ENCODE measurements around the gene IPPK.

GRCh38 chr9:92716557-92716956 is 46.6 kb upstream of the IPPK start:
- TF ChIP-seq CTCF (conservative IDR thresholded peaks at IDR 0.05; ENCODE audit: low read depth, low read length) (peak; percentile 86), EZH2 (IDR thresholded peaks at IDR 0.05; ENCODE audit: low read length, unreplicated experiment) (no peak), EZH2phosphoT487 (IDR thresholded peaks at IDR 0.05; ENCODE audit: borderline replicate concordance, low read length) (no peak)
